Measurements from ENCODE around the gene NUF2. TPM values are rescaled to one million over a fixed set of nuclear protein-coding genes. Genes with fewer than 3 reads are reported as not detected.
"Not testable (repeated sequence)": the region's sequence is repeated elsewhere in the genome, so short reads cannot be mapped to it uniquely, and the experiment has no call there.

The NUF2 gene
- polyA plus RNA-seq, 2 of the 4 experiments (the other 2 are of a cell fraction): 28.5 to 38.5 TPM

GRCh38 chr1:163315773-163316374 is 5.9 kb upstream of the NUF2 start:
- H3K9me3 ChIP-seq: no peaks in the 10 kb centered on the region
- H3K4me1 ChIP-seq: 0 out of 3 replicates have a peak, but pooled peaks cover 7% of the 10 kb centered on the region
- no peak overlapping the region for H3K27ac ChIP-seq
- ChIA-PET POLR2A (no interaction called here), CTCF (interaction anchor here (0.7 to 4.7 kb wide), 23 partner anchors 9 to 1765 kb away, joined by 3 to 28 read pairs (median 4); partner anchors contain the start of gene RGS4)
- ATAC-seq (0 out of 6 replicates have a peak, but pooled peaks of 1 of the 2 experiments have one; percentile 31), DNase-seq (ENCODE audit: low read depth in 1 of 2, low spot score in 1 of 2) (peak; percentile 10 to 48), FAIRE-seq (peak; percentile 89)
- 46% methylated on average over 6 of the region's 6 CpGs for WGBS (ENCODE audit: missing lambda C conversion rate)
- TF ChIP-seq RAD21 (conservative IDR thresholded peaks at IDR 0.05 in 1 of 2, IDR thresholded peaks at IDR 0.05 in 1 of 2): peak; percentile 76 to 82
- peak; percentile 69 for TF ChIP-seq SMC3 (IDR thresholded peaks at IDR 0.05)
- TF ChIP-seq, protein P1, sequence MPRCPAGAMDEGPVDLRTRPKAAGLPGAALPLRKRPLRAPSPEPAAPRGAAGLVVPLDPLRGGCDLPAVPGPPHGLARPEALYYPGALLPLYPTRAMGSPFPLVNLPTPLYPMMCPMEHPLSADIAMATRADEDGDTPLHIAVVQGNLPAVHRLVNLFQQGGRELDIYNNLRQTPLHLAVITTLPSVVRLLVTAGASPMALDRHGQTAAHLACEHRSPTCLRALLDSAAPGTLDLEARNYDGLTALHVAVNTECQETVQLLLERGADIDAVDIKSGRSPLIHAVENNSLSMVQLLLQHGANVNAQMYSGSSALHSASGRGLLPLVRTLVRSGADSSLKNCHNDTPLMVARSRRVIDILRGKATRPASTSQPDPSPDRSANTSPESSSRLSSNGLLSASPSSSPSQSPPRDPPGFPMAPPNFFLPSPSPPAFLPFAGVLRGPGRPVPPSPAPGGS (IDR thresholded peaks at IDR 0.05): no peak
- TF ChIP-seq, protein P2, sequence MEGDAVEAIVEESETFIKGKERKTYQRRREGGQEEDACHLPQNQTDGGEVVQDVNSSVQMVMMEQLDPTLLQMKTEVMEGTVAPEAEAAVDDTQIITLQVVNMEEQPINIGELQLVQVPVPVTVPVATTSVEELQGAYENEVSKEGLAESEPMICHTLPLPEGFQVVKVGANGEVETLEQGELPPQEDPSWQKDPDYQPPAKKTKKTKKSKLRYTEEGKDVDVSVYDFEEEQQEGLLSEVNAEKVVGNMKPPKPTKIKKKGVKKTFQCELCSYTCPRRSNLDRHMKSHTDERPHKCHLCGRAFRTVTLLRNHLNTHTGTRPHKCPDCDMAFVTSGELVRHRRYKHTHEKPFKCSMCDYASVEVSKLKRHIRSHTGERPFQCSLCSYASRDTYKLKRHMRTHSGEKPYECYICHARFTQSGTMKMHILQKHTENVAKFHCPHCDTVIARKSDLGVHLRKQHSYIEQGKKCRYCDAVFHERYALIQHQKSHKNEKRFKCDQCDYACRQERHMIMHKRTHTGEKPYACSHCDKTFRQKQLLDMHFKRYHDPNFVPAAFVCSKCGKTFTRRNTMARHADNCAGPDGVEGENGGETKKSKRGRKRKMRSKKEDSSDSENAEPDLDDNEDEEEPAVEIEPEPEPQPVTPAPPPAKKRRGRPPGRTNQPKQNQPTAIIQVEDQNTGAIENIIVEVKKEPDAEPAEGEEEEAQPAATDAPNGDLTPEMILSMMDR (IDR thresholded peaks at IDR 0.05): peak; percentile 85
- TF ChIP-seq HOXA7 (CRISPR knock-in tag; IDR thresholded peaks at IDR 0.05): no peak
- TF ChIP-seq, protein P3, sequence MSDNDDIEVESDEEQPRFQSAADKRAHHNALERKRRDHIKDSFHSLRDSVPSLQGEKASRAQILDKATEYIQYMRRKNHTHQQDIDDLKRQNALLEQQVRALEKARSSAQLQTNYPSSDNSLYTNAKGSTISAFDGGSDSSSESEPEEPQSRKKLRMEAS (IDR thresholded peaks at IDR 0.05): no peak
- no peak overlapping the region for H3K4me3 ChIP-seq
- H3K4me2 ChIP-seq: no peak overlapping the region

DNA sequence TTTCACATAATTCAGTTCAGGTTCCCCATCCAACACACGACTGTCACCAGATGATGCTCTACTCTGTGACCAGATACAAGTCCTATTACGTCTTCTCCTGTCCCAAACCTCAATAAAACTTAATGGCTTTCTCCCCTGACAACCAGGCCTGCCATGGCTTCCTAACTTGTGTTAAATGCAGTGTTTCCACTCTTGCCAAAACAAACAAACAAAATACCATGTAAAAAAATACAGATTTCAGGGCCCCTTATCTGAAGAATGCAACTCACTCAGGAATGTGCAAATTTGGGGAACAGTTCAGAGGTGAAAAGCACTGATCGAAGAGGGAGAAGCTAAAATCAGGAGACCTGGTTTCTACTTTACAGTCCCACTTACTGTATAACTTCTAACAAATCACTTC is 863 bp upstream of the NUF2 start:
- POLR2A ChIA-PET: no interaction called here
- Histone ChIP-seq H3K27ac (peak overlapping the region; percentile 81 to 86), H3K4me1 (peaks cover 17% of the 10 kb centered on the region; the same call in 2 of the 3 replicates), H3K4me3 (peak overlapping the region; percentile 67), H3K4me2 (peak overlapping the region; percentile 72), H3K9me3 (no peaks in the 10 kb centered on the region)
- CTCF ChIA-PET: interaction anchor here (1.0 to 1.2 kb wide), 2 partner anchors 467 kb away, joined by 3 to 4 read pairs; no protein-coding TSS in a partner anchor
- WGBS (ENCODE audit: missing lambda C conversion rate): 26% methylated on average over 3 of the region's 3 CpGs
- no peak for DNase-seq (ENCODE audit: low read depth in 1 of 2, low spot score in 1 of 2)
- TF ChIP-seq, protein P1 (IDR thresholded peaks at IDR 0.05): no peak
- TF ChIP-seq RCOR1 (IDR thresholded peaks at IDR 0.05; ENCODE audit: low read depth, low read length) (no peak), REST (IDR thresholded peaks at IDR 0.05) (no peak), FOXS1 (CRISPR knock-in tag; IDR thresholded peaks at IDR 0.05) (no peak), RFX5 (IDR thresholded peaks at IDR 0.05) (no peak), CHD2 (IDR thresholded peaks at IDR 0.05; ENCODE audit: low read length, partially characterized antibody) (no peak), TFCP2L1 (CRISPR knock-in tag; IDR thresholded peaks at IDR 0.05) (no peak), HDAC2 (IDR thresholded peaks at IDR 0.05) (no peak), EP300 (IDR thresholded peaks at IDR 0.05) (no peak), FOSB (CRISPR knock-in tag; IDR thresholded peaks at IDR 0.05) (no peak), ZSCAN20 (CRISPR knock-in tag; IDR thresholded peaks at IDR 0.05) (no peak), ZNF302 (CRISPR knock-in tag; IDR thresholded peaks at IDR 0.05) (no peak), RNF2 (IDR thresholded peaks at IDR 0.05; ENCODE audit: borderline replicate concordance, low read depth) (no peak), CBX2 (IDR thresholded peaks at IDR 0.05; ENCODE audit: borderline replicate concordance, low read depth) (no peak), HOXB13 (CRISPR knock-in tag; IDR thresholded peaks at IDR 0.05; ENCODE audit: low read depth) (no peak), ZC3H11A (IDR thresholded peaks at IDR 0.05) (no peak), EHMT2 (IDR thresholded peaks at IDR 0.05; ENCODE audit: low read depth) (no peak), NPAS2 (CRISPR knock-in tag; IDR thresholded peaks at IDR 0.05; ENCODE audit: borderline replicate concordance) (no peak)
- ATAC-seq: no peak
- FAIRE-seq: no peak

DNA sequence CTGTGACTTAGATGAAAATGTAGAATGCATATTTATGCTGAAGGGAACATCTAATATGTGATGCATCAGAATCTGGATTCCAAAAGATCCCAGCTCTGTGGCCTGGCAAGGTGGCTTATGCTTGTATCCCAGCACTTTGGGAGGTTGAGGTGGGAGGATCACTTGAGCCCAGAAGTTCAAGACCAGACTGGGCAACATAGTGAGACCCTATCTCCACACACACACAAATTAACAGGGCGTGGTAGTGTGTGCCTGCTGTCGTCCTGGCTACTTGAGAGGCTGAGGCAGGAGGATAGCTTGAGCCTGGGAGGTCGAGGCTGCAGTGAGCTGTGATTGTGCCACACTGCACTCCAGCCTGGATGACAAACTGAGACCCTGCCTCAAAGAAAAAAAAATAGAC is 1.6 kb downstream of the NUF2 start:
- H3K27ac ChIP-seq; FAIRE-seq; CTCF ChIA-PET; H3K9me3 ChIP-seq; POLR2A ChIA-PET; ATAC-seq; DNase-seq (ENCODE audit: low read depth in 1 of 2, low spot score in 1 of 2); H3K4me3 ChIP-seq: not testable (repeated sequence)
- Histone ChIP-seq H3K4me1 (peaks cover 17% of the 10 kb centered on the region; the same call in 2 of the 3 replicates), H3K4me2 (peak overlapping the region; percentile 93)
- WGBS (ENCODE audit: missing lambda C conversion rate): 73% methylated on average over 3 of the region's 3 CpGs
